Keratinocyte (primary cell): ENCODE data around the gene SFXN3. TPM values are rescaled to one million over a fixed set of nuclear protein-coding genes. Genes with fewer than 3 reads are reported as not detected.

Experiments
- DNase-seq: peaks from one replicate; pipeline ENCODE4 v3.0.0-alpha.2; 2011; ENCODE audit warnings: low read depth, missing footprints, low spot score
- FAIRE-seq: peaks from 2 replicates; lab custom pipeline; 2011; peaks lifted over from hg19 to GRCh38; lab: Jason Lieb, UNC
- H2AFZ ChIP-seq: 2 replicates; pipeline ENCODE4 v1.6.0; 2012; ENCODE audit warnings: low read length, control low read depth, inconsistent platforms; ENCODE audit not compliant: control insufficient read depth
- H3K27ac ChIP-seq: 2 replicates; pipeline ENCODE4 v1.5.1; 2011; ENCODE audit warnings: low read length; ENCODE audit not compliant: control insufficient read depth, insufficient read depth
- H3K27me3 ChIP-seq: 3 replicates; pipeline ENCODE4 v1.6.0; 2011; ENCODE audit warnings: low read length; ENCODE audit not compliant: control insufficient read depth, insufficient read depth; ENCODE audit errors: extremely low read depth
- H3K36me3 ChIP-seq, 2 experiments: 2 replicates in 1 of 2; 3 replicates in 1 of 2; pipeline ENCODE4 v1.5.1; 2011; ENCODE audit warnings: low read length in 2 of 2, mild to moderate bottlenecking in 1 of 2; ENCODE audit not compliant: control insufficient read depth in 2 of 2, insufficient read depth in 2 of 2; ENCODE audit errors: extremely low read depth in 1 of 2
- H3K4me1 ChIP-seq: 3 replicates; pipeline ENCODE4 v1.5.1; 2011; ENCODE audit warnings: low read length; ENCODE audit not compliant: control insufficient read depth, insufficient read depth; ENCODE audit errors: extremely low read depth
- H3K4me2 ChIP-seq: 3 replicates; pipeline ENCODE4 v1.6.0; 2011; ENCODE audit warnings: low read depth, low read length; ENCODE audit not compliant: control insufficient read depth, insufficient read depth; ENCODE audit errors: extremely low read depth
- H3K4me3 ChIP-seq, 3 experiments: fragments of 200-600 bp in 1 of 3; sonication (generic) in 1 of 3; 2 replicates in 2 of 3; 3 replicates in 1 of 3; pipeline ENCODE4 v1.5.1; 2011 to 2016; ENCODE audit warnings: low read length in 3 of 3, mild to moderate bottlenecking in 3 of 3, control low read depth in 2 of 3, inconsistent platforms in 1 of 3, low read depth in 1 of 3, mixed read lengths in 1 of 3, mixed run types in 1 of 3, moderate library complexity in 1 of 3; ENCODE audit not compliant: control insufficient read depth in 2 of 3, insufficient read depth in 2 of 3; ENCODE audit errors: extremely low read depth in 1 of 3
- H3K79me2 ChIP-seq: 2 replicates; pipeline ENCODE4 v1.6.0; 2012; ENCODE audit warnings: low read length; ENCODE audit not compliant: control insufficient read depth, insufficient read depth
- H3K9ac ChIP-seq: 3 replicates; pipeline ENCODE4 v1.6.0; 2011; ENCODE audit warnings: low read length; ENCODE audit not compliant: control insufficient read depth, insufficient read depth; ENCODE audit errors: extremely low read depth
- H3K9me1 ChIP-seq: 3 replicates; pipeline ENCODE4 v1.6.0; 2011; ENCODE audit warnings: low read length; ENCODE audit not compliant: control insufficient read depth, insufficient read depth; ENCODE audit errors: extremely low read depth
- H3K9me3 ChIP-seq: 2 replicates; pipeline ENCODE4 v1.5.1; 2012; ENCODE audit warnings: low read depth, low read length; ENCODE audit not compliant: control insufficient read depth
- H4K20me1 ChIP-seq: 3 replicates; pipeline ENCODE4 v1.6.0; 2011; ENCODE audit warnings: low read length; ENCODE audit not compliant: control insufficient read depth, insufficient read depth; ENCODE audit errors: extremely low read depth
- EZH2 ChIP-seq: IDR thresholded peaks from one replicate; pipeline ENCODE4 v1.6.1; 2012; ENCODE audit warnings: inconsistent platforms, mild to moderate bottlenecking, low read length, moderate library complexity
- dilution Hi-C: fragments of 300-500 bp; cut with MboI; formaldehyde crosslinking; loops from one replicate; pipeline ENCODE4 v1.7.0; 2020; ENCODE audit warnings: low sequenced_read_pairs; ENCODE audit not compliant: extremely low pct_ligation_motif_present
- polyA plus RNA-seq, 5 experiments: library from polyadenylated mRNA; depleted of rRNA in 3 of 5; stranded (reverse) in 3 of 5; stranded (forward) in 1 of 5; unstranded in 1 of 5; fragments of >200 nt; gene quantifications; 1 replicate in 1 of 5; 2 replicates in 3 of 5; 3 replicates in 1 of 5; pipeline versions ENCODE4 v1.2.1 to v1.2.3, GENCODE V29; 2011 to 2012; ENCODE audit warnings: missing spikeins in 2 of 5, low read depth in 1 of 5, low replicate concordance in 1 of 5
- TF ChIP-seq, protein P1 (sequence below), 3 experiments: IDR thresholded peaks in 1 of 3; conservative IDR thresholded peaks in 1 of 3; optimal IDR thresholded peaks in 1 of 3; 2 replicates in 2 of 3; 3 replicates in 1 of 3; pipeline versions ENCODE3 to v1.5.1; 2011; ENCODE audit warnings: low read length in 3 of 3, mild to moderate bottlenecking in 3 of 3, moderate library complexity in 2 of 3, control low read depth in 1 of 3, inconsistent platforms in 1 of 3; ENCODE audit not compliant: insufficient read depth in 2 of 3; ENCODE audit errors: extremely low read depth in 1 of 3

SFXN3 gene
- polyA plus RNA-seq, 1 donor (not counting 4 experiments of a cell fraction or from before 2014, with no cell fraction given), result 77.0 TPM

DNA sequence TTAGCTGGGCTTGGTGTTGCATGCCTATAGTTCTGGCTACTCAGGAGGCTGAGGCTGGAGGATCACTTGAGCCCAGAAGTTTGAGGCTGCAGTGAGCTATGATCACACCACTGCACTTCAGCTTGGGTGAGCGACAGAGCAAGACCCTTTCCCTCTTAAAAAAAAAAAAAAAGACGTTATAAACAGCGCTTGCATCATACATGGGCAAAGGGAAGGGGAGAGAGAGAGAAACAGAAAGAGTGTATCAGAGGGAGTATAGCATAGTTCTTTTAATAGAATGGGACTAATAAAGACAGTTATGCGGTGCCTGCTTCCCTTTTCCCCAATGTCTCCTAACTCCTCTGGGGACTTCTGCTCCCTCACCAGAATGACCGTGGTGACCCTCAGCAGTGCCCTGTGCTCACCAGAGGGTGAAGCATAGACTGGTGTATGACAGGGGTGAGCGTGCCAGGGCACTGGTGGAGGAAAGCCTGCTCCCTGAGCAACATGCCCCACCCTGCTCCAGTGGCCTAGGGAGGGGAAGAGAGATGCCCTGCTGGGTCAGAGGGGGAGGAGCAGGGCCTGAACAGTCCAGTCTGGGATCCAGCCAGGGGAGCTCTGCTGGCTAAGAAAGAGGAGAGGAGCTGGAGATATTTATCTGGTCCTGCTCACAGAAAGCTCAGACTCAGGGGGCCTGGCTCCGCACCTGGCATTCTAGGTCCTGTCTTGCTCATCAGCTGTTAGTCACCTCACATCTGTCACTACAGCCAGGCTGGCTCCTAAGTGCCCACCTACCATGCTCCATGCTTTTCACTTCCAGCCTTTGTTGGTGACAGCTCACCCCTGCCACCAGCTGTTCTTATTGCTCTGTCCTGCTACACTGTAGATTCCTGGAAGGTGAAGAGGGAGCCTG is 2.3 kb upstream of the SFXN3 start:
- dilution Hi-C loops, result no loop called here

DNA sequence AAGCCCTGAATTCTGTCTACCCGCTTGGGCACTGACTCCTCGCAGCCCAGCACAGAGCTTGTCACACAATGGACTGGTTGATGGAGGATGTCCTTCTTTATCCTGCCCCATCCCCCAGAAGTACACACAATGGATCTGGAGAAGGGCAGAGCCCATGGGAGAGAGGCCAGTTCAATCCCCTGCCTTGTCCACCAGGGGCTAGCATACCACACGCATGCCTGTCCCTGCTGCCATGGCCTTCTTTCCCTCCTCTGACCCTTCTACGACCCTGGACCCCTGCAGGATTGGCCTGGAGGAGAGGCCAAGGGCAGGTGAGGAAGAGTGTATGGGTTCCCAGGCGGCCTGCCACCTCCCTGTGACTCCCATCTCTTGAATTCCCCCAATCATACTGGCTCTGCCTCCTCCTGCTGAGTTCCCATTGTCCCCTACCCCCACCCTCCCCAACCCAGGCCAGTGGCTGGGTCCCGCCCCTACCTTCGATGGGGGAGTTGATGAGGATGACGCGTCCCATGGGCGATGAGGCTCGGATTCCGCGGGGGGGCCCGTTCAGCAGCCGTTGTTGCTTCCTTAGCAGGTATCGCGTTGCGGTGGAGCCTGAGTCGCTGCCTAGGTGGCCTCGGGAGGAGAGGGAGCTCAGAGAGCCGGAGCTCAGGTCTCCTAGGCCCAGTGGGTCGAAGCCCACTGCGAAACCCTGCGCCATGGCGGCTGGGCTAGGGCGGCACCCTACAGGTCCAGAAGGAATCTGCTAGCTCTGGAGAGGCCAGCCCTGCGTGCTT is 1.3 kb upstream of the SFXN3 start:
- Histone ChIP-seq H3K27ac (no peak overlapping the region), H3K36me3 (peaks cover 2 to 3% of the 10 kb centered on the region in 2 experiments), H3K4me2 (no peak overlapping the region), H3K4me1 (peaks cover 27% of the 10 kb centered on the region), H2AFZ (no peak overlapping the region), H3K4me3 (no peak overlapping the region), H3K9me1 (no peaks in the 10 kb centered on the region), H3K9me3 (no peaks in the 10 kb centered on the region), H3K9ac (no peak overlapping the region), H3K27me3 (peaks cover 9% of the 10 kb centered on the region), H4K20me1 (no peaks in the 10 kb centered on the region), H3K79me2 (peaks cover 5% of the 10 kb centered on the region)
- dilution Hi-C loops, result no loop called here
- FAIRE-seq (no peak), DNase-seq (no peak)
- TF ChIP-seq, protein P1, sequence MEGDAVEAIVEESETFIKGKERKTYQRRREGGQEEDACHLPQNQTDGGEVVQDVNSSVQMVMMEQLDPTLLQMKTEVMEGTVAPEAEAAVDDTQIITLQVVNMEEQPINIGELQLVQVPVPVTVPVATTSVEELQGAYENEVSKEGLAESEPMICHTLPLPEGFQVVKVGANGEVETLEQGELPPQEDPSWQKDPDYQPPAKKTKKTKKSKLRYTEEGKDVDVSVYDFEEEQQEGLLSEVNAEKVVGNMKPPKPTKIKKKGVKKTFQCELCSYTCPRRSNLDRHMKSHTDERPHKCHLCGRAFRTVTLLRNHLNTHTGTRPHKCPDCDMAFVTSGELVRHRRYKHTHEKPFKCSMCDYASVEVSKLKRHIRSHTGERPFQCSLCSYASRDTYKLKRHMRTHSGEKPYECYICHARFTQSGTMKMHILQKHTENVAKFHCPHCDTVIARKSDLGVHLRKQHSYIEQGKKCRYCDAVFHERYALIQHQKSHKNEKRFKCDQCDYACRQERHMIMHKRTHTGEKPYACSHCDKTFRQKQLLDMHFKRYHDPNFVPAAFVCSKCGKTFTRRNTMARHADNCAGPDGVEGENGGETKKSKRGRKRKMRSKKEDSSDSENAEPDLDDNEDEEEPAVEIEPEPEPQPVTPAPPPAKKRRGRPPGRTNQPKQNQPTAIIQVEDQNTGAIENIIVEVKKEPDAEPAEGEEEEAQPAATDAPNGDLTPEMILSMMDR (optimal IDR thresholded peaks at IDR 0.05 in 1 of 3, IDR thresholded peaks at IDR 0.05 in 1 of 3, conservative IDR thresholded peaks at IDR 0.05 in 1 of 3; ENCODE audit: extremely low read depth in 1 of 3, insufficient read depth in 2 of 3, low read length in 3 of 3), result peak in 1 of 3 experiments; percentile 13
- TF ChIP-seq EZH2, result no peak

More for the DNA sequence above, 2.3 kb upstream of the SFXN3 start:
- Histone ChIP-seq H3K27me3 (peaks cover 9% of the 10 kb centered on the region), H4K20me1 (no peaks in the 10 kb centered on the region), H3K36me3 (no peaks in the 10 kb centered on the region), H3K4me2 (no peak overlapping the region), H3K9me3 (no peaks in the 10 kb centered on the region), H3K4me1 (peaks cover 27% of the 10 kb centered on the region), H3K4me3 (no peak overlapping the region), H3K9me1 (no peaks in the 10 kb centered on the region), H3K27ac (no peak overlapping the region), H3K9ac (no peak overlapping the region), H2AFZ (no peak overlapping the region), H3K79me2 (peaks cover 4% of the 10 kb centered on the region)
- DNase-seq (no peak), FAIRE-seq (no peak)
- TF ChIP-seq EZH2, result no peak
- TF ChIP-seq, protein P1 (optimal IDR thresholded peaks at IDR 0.05 in 1 of 3, IDR thresholded peaks at IDR 0.05 in 1 of 3, conservative IDR thresholded peaks at IDR 0.05 in 1 of 3; ENCODE audit: extremely low read depth in 1 of 3, insufficient read depth in 2 of 3, low read length in 3 of 3), result no peak
